NCI-H2196 treated with DMSO at 0.1 percent for 48 hours (cell line): Measurements from ENCODE around the gene WDR38.

ENCODE experiments used
- DNase-seq: peaks from one replicate; lab custom pipeline; 2025; ENCODE audit not compliant: unreplicated experiment; lab: John Stamatoyannopoulos, UW

The WDR38 gene

GRCh38 chr9:124880501-124880900 is 27.2 kb downstream of the WDR38 start:
- no peak for DNase-seq

GRCh38 chr9:124881138-124881743 is 28.0 kb downstream of the WDR38 start:
- DNase-seq = no peak

GRCh38 chr9:124882231-124882630 is 29.0 kb downstream of the WDR38 start:
- no peak for DNase-seq

- DNase-seq = no peak
Observed at GRCh38 chr9:124884376-124884775, 31.1 kb downstream of the WDR38 start.

GRCh38 chr9:124885551-124885950 is 32.3 kb downstream of the WDR38 start:
- DNase-seq = no peak

- DNase-seq = no peak
Observed at GRCh38 chr9:124886461-124886860, 33.2 kb downstream of the WDR38 start.

GRCh38 chr9:124886866-124887492 is 33.7 kb downstream of the WDR38 start:
- DNase-seq = no peak

GRCh38 chr9:124887832-124888231 is 34.6 kb downstream of the WDR38 start:
- no peak for DNase-seq

GRCh38 chr9:124889006-124889405 is 35.7 kb downstream of the WDR38 start:
- DNase-seq = no peak

- DNase-seq = no peak
Observed at GRCh38 chr9:124890179-124890578, 36.9 kb downstream of the WDR38 start.

- DNase-seq = no peak
Observed at GRCh38 chr9:124894035-124894740, 40.9 kb downstream of the WDR38 start.

GRCh38 chr9:124894741-124895170 is 41.5 kb downstream of the WDR38 start:
- no peak for DNase-seq

- DNase-seq = no peak
Observed at GRCh38 chr9:124897570-124898460, 44.6 kb downstream of the WDR38 start.

GRCh38 chr9:124899845-124900244 is 46.6 kb downstream of the WDR38 start:
- DNase-seq = no peak

GRCh38 chr9:124906966-124907365 is 53.7 kb downstream of the WDR38 start:
- DNase-seq = no peak
